B cell (primary cell): Measurements from ENCODE around the gene AMIGO2.

Experiments used
- CTCF ChIP-seq: fragments of 200-600 bp; IDR thresholded peaks from one replicate; pipeline ENCODE4 v1.8.0; 2022; ENCODE audit warnings: antibody characterized with exemption, mild to moderate bottlenecking
- EZH2 ChIP-seq: IDR thresholded peaks from 2 replicates; pipeline ENCODE4 v1.6.1; 2012; ENCODE audit warnings: borderline replicate concordance, low read depth, mild to moderate bottlenecking, moderate library complexity, low read length; ENCODE audit not compliant: insufficient read depth, poor library complexity, severe bottlenecking

- no peak for TF ChIP-seq CTCF
- no peak for TF ChIP-seq EZH2
Observed at GRCh38 chr12:47102845-47103651, 23.3 kb upstream of the AMIGO2 start.
